ENCODE results near the gene LRRC8D. TPM values are rescaled to one million over a fixed set of nuclear protein-coding genes. Genes with fewer than 3 reads are reported as not detected.
"Not testable (repeated sequence)": the region's sequence is repeated elsewhere in the genome, so short reads cannot be mapped to it uniquely, and the experiment has no call there.

The LRRC8D gene
- 8.3 and 10.0 TPM in 2 replicates for total RNA-seq

DNA sequence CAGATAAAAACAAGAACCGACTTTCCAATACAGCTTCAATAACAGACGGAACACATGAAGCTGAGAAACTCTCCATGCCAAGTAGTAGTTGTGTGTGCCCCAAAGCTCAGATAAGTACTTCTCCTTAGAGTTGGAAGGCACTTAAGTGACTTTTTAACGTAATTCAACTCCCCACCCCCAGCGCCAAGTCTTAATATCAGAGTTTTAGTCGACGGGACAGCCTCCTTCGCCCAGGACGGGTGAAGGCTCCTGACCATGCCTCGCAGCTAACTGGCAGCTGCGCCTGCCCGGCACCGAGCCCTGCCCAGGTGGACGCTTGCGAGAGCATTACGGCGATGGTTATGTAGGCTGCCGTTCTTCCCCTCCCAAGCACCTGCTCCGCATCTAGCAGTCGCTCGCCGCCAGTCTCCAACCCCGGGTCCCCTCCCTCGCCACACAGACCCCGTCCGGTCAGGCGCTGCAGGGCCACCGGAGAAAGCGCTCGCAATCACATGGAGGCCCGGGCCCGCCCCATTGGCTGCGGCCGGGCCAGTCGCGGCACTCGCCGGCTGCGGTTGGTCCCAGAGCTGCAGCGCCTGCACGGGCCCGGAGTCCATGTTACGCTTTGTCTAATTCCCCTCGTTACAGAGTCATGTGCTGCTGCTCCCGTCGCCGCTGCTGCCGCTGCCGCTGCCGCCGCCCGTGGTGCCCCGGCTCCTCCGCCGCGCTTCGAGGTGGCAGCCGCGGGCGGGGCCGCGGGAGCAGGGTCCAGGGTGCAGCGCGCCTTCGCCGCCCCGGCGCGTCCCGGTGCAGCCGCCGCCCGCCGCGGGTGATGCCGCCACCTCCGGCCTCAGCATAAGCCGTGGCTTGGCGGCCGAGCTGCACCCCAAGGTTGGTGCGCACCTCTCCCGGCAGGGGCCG, at the start of gene LRRC8D:
TSS of gene LRRC8D (plus strand) at position 611 of the 900 bp plus-strand sequence. CDS start 112,037 bp downstream, outside the sequence.
- DNase-seq (ENCODE audit: low read depth in 2 of 2): peak; percentile 53 to 88

DNA sequence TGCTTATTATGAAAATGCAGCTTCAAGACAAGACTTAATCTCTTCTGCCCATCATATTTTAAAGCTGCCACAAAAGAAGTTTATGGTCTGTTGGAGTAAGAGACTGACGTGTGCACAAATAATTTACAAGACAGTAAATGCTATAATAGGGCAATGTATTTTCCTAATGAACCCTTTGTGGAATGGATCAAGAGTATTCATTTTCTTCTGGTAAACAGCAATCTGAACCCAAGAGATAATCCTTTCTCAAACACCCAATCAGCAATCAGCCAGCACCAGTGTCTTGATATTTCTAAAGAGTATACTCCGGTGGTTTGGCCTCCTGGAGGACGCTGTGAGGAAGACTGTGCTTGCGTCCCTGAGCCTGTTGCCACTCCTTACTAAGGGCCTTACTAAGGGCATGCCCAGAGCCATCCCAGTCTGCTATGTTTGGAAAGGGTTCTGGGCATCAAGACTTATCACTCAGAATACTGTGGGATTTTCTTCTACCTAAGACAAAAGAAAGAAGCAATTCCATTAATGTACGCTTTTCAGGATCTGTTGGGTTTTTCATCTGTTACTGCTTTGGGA, 48.8 kb upstream of the LRRC8D start:
- DNase-seq (ENCODE audit: low read depth in 2 of 2): no peak

DNA sequence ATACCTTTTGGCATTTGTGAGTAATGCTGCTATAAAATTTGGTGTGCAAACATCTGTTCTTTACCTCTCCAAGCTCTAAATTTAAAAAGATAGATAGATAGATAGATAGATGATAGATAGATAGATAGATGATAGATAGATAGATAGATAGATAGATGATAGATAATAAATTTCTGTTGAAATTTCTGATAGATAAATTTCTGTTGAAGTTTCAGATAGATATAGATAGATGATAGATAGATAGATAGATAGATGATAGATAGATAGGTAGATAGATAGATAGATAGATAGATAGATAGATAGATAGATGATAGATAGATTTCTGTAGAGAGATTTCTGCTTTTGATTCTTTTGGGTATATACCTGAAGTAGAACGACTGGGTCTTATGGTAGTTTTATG, 44.7 kb upstream of the LRRC8D start:
- DNase-seq (ENCODE audit: low read depth in 2 of 2): not testable (repeated sequence)

DNA sequence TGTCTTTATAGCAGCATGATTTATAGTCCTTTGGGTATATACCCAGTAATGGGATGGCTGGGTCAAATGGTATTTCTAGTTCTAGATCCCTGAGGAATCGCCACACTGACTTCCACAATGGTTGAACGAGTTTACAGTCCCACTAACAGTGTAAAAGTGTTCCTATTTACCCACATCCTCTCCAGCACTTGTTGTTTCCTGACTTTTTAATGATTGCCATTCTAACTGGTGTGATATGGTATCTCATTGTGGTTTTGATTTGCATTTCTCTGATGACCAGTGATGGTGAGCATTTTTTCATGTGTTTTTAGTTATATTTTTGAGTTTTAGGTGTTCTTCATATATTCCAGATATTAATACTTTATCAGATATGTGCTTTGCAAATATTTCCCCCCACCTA, 43.6 kb upstream of the LRRC8D start:
- DNase-seq (ENCODE audit: low read depth in 2 of 2): not testable (repeated sequence)

DNA sequence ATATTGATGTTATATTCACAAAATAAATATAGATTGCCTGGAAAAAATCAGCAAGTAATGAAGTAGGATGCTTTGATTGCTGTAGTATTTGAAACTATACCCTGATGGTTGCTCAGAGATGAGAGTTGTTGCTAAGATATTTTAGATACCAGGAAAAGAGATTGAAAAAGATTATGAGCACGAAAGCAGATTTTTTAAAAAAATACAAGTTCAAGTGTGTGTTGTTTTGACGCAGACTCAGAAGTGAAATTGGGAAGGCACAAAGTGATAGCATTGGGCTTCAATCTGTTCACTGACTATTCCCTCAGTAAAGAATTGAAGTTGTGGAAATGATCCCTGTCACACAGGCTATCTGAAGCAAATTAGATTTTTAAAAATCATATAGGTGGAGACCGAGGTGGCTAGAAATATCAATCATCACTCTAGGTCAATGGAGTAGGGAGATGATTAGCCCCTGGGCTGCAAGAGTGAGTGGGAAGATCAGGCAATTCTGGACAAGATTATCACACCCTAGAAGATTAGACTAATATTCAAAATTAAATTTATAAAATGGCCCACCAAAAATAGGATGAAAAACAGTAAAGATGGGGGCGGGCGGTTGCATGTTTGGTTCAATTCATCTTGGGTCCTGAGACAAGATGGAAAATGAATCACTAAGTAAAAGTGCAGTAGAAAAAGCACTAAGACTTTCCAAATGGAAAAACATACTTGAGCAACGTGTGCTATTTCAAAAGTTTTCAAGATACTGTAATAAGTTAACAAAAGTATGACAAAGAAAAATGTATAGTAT, 41.5 kb upstream of the LRRC8D start:
- DNase-seq (ENCODE audit: low read depth in 2 of 2): no peak

DNA sequence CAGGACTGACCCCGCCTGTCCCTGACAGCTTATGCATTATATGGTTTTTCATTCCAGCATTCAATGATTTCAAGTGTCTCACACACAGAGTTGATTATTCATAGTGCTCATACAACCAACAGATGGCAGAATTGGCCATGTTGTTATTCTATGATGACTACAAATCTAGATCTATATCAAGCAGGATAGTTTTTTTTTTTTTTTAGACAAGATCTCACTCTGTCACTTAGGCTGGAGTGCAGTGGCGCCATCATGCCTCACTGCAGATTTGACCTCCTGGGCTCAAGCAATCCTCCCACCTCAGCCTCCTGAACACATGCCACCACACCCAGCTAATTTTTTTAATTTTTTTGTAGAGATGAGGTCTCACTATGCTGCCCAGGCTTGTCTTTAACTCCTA, 40.1 kb upstream of the LRRC8D start:
- DNase-seq (ENCODE audit: low read depth in 2 of 2): peak; percentile 22 to 72

DNA sequence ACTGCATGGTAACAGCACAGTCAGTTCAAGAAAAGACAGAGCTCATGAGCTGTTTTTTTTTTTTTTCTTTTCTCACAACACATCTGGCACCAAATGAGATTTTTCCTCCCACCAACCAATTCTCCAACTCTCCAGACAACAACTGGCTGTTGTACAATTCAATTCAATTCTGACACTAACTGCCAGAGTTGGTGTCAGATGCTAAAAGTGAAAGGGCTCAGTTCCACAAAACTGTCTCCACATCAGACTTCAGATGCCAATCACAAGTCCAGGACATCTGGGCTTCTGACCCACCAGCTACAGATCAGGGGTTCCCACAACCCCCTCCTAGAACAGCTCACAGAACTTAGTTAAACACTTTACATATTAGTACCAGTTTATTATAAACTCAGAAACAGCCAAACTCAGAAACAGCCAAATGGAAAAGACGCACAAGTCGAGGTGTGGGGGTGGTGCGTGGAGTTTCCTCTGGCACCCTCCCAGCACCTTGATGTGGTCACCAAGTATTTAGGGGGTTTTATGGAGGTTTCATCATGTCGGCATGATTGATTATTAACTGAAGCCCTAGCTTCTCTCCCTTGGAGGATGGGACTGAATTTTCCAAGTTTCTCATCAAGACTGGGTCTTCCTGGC, 39.2 kb upstream of the LRRC8D start:
- no peak for DNase-seq (ENCODE audit: low read depth in 2 of 2)

DNA sequence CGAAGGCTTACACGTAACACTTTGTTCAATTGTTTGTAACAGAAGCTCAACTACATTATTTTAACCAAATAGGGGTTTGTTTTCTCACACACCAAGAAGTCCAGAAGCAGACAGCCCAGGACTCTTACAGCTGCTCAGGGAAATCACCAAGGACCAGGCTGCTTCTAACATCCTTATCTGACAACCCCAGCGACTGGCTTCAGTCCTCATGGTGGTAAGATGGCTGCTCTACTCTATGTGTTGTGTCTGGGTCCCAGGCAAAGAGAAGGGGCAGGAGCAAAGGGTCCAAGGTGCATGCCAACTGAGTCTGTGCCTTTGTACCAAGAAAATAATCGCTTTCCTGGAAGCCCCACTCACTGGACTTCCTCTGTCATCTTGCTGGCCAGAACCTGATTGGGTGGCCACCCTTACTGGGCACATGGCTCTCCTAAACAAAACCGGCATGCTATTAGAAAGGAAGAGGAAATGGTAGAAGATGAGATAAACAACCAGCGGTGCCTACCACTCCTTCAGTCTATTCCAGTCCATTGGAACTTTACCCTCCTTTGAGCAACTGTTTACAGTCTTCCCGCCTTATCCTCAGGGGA, 34.1 kb upstream of the LRRC8D start:
- DNase-seq (ENCODE audit: low read depth in 2 of 2): no peak

DNA sequence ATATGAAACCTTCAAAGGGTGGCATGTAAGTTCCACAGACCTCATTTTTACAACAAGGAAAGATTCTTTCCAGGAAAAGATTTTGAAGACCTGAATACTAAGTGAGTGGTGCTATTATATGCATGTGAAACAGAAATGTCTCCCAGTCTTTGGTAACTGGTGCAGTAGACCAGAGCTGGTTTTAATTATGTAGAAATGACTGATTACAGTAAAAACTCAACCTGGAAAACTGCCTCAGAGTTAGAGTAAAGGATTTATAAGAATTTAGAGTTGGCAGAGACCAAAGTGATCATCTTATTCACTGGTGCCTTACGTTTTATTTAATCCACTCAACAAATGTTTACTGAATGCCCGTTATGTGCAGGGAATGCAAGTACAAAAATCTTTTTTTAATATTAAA, 30.2 kb upstream of the LRRC8D start:
- DNase-seq (ENCODE audit: low read depth in 2 of 2): no peak

DNA sequence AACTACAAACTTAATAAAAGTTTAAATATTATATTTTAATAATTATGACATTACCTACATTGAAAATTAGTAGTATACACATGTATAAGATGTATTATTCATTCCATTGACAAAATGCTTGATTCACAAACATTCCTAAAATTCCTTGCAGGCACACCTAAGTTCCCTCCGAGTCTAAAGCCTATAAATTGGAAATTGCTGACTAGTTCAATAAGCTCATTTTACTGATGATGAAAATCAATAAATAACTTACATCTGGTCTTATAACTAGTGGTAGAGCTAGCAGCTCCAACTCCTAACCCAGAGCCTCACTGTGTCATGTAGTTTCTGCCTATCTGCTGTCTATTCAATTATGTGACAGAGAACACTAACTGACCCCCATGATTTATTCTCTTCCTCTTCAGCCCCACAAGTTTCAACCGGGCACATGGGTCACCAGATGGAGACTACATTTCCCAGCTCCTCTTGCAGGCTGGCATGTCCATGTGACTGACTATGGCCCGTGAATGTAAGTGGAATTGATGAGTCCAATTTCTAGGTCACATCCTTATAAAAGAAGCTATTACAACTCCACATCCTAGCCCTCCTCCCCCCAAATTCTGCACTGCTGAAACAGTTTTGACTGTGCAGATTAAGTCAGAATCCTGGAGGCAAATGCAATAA, 29.6 kb upstream of the LRRC8D start:
- no peak for DNase-seq (ENCODE audit: low read depth in 2 of 2)

DNA sequence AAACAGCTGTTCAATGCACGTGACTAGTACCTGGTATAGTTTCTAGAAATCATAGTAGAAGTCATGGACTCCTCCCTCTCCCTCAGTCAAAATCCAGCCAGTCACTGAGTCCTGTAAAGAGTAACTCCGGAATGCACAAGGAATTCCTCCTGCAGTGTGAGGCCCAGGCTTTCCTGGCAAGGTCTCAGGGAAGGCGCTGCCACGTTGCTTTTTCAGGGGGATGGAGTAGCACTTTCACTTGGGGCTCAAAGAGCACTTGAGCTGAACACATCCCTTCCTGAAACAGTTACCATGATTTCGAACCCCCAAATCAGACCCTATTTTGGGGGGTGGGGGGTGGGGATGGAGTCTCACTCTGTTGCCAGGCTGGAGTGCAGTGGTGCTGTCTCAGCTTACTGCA, 26.4 kb upstream of the LRRC8D start:
- DNase-seq (ENCODE audit: low read depth in 2 of 2): no peak

DNA sequence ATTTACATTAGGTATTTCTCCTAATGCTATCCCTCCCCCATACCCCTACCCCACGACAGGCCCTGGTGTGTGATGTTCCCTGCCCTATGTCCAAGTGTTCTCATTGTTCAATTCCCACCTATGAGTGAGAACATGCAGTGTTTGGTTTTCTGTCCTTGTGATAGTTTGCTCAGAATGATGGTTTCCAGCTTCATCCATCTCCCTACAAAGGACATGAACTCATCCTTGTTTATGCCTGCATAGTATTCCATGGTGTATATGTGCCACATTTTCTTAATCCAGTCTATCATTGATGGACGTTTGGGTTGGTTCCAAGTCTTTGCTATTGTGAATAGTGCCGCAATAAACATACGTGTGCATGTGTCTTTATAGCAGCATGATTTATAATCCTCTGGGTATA, 25.3 kb upstream of the LRRC8D start:
- DNase-seq (ENCODE audit: low read depth in 2 of 2): not testable (repeated sequence)

DNA sequence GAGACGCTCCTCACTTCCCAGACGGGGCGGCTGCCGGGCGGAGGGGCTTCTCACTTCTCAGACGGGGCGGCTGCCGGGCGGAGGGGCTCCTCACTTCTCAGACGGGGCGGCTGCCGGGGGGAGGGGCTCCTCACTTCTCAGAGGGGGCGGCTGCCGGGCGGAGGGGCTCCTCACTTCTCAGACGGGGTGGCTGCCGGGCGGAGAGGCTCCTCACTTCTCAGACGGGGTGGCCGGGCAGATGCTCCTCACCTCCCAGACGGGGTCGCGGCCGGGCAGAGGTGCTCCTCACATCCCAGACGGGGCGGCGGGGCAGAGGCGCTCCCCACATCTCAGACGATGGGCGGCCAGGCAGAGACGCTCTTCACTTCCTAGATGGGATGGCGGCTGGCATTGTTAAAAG, 23.0 kb upstream of the LRRC8D start:
- DNase-seq (ENCODE audit: low read depth in 2 of 2): not testable (repeated sequence)

DNA sequence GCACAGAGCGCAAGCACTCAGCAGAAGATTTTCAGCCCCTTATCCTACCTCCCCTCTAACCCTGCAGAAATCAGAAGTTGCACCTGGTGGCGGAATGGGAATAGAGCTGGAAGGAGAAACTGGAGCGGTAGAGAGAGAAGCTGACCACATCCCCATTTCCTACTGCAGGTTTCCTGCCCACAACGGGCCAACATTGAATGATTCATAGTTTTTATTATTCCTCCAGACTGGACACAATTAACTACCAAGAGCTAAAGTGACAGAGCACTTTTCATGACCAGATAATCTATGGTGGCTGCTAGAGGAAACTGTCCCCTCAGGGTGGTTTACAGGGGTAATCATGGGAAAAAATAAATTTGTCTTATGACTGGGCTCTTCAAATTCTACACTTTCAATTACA, 21.3 kb upstream of the LRRC8D start:
- peak; percentile 16 to 68 for DNase-seq (ENCODE audit: low read depth in 2 of 2)

DNA sequence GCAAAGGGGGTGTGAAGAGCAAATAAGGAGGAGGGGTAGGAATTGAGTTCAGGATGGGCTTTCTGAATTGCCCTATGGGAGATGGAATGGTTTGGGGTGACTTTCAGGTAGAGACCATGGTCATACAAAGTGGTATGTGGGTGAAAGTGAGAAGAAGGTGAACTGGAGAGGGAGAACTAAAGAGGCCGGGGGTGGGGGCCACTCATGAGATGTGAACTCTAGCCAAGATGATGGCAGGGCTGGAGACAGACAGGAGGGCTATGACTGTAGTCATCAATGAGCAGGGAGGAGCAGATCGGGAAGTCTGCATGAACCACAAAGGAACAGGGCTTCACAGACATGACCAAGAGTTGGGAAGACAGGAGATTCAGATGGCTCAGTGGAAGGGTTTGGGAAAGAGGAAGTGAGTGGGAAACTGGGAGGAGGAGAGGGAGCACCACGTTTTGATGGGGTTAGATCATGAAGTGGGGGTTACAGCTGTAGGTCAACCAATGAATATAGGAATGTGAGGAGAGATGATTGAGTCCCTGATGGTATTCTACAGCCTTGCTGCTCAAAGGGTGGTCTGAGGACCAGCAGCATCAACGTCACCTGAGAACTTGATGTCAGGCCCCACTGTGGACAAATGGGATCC, 20.7 kb upstream of the LRRC8D start:
- no peak for DNase-seq (ENCODE audit: low read depth in 2 of 2)

DNA sequence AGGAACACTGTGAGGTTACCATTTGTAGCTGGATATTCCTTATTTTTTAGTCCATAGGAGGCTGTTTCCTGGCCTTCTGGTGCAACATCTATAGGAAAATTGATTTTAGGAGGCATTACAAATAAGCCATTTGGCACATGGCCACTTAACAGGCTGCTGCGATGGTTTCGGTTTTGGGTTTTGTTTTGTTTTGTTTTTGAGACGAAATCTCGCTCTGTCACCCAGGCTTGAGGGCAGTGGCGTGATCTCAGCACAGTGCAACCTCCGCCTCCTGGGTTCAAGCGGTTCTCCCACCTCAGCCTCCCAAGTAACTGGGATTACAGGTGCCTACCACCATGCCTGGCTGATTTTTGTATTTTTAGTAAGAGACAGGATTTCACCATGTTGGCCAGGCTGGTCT, 20.1 kb upstream of the LRRC8D start:
- DNase-seq (ENCODE audit: low read depth in 2 of 2): no peak

DNA sequence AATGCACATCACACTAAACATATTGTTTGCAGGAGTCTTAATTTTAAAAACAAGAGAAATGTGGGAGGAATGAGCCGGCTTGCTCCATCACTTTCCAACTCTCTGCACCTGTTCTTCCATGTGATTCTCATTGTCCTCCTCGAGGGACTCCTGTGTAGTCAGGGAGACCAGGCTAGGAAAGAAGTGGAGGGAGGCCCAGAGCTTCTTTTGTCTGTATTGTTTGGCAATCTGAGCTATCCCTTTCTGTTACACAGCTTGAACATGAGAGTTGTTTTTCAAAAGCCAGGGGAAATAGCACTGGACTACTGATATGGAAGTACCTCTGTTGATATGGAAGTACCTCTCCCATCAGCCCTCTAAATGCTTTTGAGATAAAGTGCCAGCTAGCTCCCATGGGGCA, 18.8 kb upstream of the LRRC8D start:
- DNase-seq (ENCODE audit: low read depth in 2 of 2): no peak

DNA sequence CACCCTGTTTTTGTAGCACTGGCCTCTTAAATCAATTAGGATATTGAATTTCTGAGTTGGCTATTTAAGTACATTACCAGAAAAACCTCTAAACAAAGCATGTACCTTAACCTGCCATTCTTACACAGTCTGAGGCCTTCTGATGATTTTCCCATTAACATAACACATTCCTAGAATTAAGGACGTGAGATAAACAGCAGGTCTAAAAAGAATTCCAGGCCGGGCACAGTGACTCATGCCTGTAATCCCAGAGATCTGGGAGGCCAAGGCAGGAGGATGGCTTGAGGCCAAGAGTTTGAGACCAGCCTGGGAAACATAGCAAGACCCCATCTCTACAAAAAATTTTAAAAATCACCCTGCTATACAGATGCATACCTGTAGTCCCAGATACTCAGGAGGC, 18.0 kb upstream of the LRRC8D start:
- DNase-seq (ENCODE audit: low read depth in 2 of 2): peak in 1 of 2 donors; percentile 9

DNA sequence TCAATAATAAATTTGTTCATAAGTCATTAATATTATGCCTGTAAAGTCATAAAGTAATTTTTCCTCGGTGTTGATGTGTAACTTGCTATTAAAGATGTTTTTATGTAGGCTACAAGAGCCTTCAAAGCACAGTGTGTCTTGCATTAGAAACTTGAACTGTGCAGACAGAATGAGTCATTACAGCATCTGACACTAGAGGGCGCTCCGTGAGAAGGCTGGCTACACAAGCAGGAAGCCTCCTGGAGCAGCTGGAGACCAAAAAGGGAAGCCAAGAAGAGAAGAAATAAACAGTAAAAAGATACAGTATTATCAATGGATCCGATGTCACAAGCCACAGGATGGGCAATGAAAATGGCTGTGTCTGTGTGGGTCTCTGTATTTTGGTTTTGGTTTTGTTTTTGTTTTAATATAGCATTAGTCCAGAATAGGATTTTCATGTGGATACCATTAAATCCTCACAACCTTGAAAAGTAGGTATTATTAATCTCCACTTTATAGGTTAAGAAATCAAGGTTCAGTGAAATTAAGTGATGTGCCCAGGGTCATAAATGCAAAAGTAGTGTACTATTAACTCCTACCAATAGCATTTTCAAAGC, 16.1 kb upstream of the LRRC8D start:
- DNase-seq (ENCODE audit: low read depth in 2 of 2): peak; percentile 60 to 85

DNA sequence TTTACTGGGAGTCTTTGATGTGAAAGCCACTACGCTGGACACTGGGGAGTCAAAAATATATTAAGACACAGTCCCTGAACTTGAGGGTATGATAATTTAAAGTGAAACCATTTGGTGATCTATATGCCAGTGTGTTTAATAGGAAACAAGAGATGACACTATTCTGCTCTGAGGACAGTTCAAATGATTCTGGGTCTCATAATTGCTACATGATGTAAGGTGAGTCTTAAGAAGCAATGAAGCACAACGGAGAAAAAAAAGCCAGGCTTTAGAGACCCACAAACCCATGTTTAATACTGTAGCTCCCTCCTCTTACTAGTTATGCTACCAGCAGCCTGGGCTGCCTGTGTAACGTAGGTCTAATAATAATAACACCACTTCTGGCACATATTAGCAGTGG, 14.2 kb upstream of the LRRC8D start:
- no peak for DNase-seq (ENCODE audit: low read depth in 2 of 2)

All from dermis microvascular lymphatic vessel endothelial cell (primary cell).